NCI-H526 treated with DMSO at 0.1 percent for 48 hours (cell line): ENCODE measurements around the gene PHETA1.

ENCODE experiments used
- DNase-seq: peaks from one replicate; lab custom pipeline; 2025; lab: John Stamatoyannopoulos, UW

PHETA1 gene

DNA sequence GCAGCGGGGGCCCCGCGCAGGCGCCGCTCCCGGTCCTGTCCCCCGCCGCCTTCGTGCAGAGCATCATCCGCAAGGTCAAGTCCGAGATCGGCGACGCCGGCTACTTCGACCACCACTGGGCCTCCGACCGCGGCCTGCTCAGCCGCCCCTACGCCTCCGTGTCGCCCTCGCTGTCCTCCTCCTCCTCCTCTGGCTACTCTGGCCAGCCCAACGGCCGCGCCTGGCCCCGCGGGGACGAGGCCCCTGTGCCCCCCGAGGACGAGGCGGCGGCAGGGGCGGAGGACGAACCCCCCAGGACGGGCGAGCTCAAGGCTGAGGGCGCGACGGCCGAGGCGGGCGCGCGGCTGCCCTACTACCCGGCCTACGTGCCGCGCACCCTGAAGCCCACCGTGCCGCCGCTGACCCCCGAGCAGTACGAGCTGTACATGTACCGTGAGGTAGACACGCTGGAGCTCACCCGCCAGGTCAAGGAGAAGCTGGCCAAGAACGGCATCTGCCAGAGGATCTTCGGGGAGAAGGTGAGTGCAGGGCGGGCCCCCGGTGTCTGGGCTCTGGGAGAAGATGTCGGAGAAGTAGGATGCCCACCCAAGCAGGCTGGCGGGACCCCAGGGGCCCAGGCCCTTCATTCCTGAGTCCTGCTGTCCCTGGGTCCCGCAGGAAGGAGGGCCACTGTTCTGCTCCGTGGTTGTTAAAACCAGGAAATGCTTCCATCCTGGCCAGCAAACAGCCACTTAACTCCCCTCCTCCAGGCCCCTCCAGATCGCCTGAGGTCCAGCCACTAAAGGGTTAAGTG lies 48.4 kb downstream of the PHETA1 start:
- DNase-seq = no peak

DNA sequence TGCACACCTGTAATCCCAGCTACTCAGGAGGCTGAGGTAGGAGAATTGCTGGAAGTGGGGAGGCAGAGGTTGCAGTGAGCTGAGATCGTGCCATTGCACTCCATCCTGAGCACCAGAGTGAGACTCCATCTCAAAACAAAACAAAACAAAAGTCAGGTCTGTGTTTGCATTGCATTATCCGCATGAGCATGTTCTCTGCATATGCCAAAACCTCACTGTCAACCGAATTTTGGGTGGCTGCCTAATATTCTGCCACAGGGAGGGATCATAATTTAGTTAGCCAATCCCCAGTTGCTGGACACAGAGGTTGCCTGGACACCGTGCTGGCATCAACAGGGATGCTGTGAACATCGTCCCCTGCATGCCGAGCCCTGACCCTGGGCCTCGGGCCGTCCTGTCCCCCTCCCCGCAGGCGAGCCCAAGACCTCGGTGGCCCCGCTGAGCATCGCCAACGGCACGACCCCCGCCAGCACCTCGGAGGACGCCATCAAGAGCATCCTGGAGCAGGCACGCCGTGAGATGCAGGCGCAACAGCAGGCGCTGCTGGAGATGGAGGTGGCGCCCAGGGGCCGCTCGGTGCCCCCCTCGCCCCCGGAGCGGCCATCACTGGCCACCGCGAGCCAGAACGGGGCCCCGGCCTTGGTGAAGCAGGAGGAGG lies 49.2 kb downstream of the PHETA1 start:
- DNase-seq = no peak

DNA sequence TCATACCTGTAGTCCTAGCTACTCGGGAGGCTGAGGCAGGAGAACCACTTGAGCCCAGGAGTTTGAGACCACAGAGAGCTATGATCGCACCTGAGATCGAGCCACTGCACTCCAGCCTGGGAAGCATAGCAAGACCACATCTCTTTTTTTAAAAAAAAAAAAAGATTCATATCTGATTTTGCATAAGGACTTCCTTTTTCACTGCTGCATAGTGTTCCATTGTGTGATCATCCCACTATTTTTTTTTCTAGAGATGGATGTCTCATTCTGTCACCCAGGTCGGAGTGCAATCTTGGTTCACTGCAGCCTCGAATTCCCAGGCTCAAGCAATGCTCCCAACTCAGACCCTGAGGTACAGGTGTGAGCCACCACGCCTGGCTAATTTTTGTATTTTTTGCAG lies 50.4 kb downstream of the PHETA1 start:
- no peak for DNase-seq

DNA sequence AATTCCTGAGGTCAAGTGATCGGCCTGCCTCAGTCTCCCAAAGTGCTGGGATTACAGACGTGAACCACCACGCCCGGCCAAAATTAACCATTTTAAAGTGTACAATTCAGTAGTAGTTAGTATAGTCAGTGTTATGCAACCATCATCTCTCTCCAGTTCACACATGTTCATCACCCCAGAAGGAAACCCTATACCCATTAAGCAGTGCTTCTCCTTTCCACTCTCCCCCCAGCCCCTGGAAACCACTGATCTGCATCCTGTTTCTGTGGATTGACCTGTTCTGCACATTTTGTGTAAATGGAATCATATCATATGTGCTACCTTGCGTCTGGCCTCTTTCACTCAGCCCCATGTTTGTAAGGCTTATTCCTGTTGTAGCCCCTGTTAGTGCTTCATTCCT lies 52.2 kb downstream of the PHETA1 start:
- DNase-seq = no peak

DNA sequence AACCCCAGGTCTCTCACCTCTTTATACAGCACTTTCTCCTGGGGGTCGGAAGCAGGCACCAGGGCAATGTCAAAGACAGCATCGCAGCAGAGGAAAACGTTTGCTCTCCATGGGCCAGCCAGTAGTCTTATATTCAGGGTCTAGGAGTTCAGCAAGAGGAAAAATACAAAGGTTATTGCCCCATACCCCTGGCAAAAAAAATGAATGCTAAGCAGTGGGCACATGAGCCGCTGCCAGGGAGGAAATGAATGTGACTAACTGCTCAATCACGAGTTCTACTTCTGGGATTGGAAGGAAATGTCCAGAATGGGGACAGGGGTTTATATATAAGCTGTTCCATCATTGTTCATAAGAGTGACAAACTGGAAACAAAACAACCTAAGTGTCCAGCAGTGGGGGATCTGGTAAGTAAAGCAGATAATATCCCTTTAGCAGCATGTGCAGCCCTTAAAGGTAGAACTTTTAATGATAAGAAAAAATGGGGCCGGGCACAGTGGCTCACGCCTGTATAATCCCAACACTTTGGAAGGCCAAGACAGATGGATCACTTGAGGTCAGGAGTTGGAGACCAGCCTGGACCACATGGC lies 53.8 kb downstream of the PHETA1 start:
- no peak for DNase-seq

DNA sequence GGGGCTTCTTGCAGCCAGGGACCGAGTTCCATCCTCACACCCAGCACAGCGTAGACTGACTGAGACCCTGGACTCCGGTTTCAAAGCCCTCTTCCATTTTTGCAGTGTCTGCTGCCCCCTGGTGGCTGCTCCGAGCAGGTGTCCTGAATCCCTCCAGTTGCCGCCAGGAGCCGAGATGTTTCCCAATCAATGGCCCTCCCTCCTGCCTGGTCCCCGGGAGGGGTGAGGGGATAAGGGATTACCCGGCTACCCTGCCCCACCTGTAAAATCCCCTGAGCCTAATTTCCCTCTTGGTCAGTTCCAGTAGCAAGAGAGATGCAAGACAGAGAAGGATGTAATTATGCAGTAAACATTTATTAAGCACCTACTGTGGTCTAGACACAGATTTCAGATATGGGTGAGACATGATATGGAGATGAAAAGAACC lies 55.0 kb downstream of the PHETA1 start:
- DNase-seq = peak; percentile 56

DNA sequence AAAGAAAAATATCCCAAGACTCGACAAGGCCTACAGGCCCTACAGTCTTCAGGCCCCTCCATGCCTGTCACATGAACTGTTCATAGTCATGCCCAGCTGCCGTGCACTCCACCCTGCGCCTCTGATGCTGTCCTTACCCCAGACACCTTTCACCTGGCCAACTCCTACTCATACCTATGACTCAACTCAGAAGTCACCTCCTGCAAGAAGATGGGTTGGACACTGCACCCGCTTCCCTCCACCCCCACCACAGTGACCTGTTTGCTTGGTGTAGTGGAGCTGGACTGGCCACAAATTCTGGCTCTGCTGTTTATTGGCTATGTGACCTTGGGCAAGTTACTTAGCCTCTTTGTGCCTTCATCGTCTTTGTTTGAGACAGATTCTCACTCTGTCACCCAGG lies 56.2 kb downstream of the PHETA1 start:
- DNase-seq = no peak

DNA sequence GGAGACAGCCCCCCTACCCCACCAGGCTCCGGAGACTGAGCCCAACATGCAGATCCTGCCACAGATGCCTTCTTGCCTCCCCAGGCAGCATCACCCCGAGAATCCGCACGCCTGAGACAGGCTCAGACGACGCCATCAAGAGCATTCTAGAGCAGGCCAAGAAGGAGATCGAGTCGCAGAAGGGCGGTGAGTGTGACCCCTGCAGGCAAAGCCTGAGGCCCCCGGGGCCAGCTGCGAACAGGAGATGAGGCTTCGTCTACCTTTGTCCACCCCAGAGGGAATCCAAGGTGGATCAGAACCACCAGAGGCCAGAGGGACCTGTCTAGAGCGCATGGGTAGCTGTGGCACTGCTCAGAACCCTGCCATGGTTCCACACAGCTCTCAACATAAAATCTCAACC lies 56.9 kb downstream of the PHETA1 start:
- no peak for DNase-seq

DNA sequence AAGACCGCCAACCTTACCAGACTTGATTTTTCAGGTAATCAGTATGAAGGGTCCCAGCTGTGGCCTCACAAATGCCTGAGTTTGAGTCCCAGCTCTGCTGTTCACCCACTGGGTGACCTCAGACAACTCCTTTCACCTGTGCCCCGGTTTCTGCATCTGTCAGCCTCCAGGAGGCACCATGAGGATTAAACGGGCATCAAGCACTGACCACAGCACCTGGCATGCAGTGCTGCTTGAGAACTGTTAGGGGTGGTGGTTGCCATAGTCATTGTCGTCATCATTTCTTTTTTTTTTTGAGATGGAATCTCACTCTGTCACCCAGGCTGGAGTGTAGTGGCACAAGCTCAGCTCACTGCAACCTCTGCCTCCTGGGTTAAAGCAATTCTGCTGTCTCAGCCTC lies 57.9 kb downstream of the PHETA1 start:
- DNase-seq = no peak
